Neuronal stem cell (in vitro differentiated cells): ENCODE results near the gene SHC3.
A peak's percentile ranks its signal among the peaks of the same experiment; 100 is the strongest.

Experiments used
- DNase-seq: peaks from one replicate; pipeline ENCODE4 v3.0.0-alpha.2; 2013; ENCODE audit warnings: low spot score
- H2AFZ ChIP-seq: one replicate; pipeline ENCODE4 v1.6.1; 2013; ENCODE audit warnings: mild to moderate bottlenecking, low read length, inconsistent platforms
- H2AK5ac ChIP-seq: 2 replicates; pipeline ENCODE4 v1.6.1; 2013; ENCODE audit warnings: low read depth, mild to moderate bottlenecking, inconsistent platforms, low read length, moderate library complexity, mixed read lengths
- H2BK120ac ChIP-seq: 2 replicates; pipeline ENCODE4 v1.6.1; 2013; ENCODE audit warnings: low read depth, mild to moderate bottlenecking, inconsistent platforms, low read length, moderate library complexity, mixed read lengths
- H2BK12ac ChIP-seq: one replicate; pipeline ENCODE4 v1.6.1; 2013; ENCODE audit warnings: low read length, inconsistent platforms
- H2BK15ac ChIP-seq: 2 replicates; pipeline ENCODE4 v1.6.1; 2013; ENCODE audit warnings: mild to moderate bottlenecking, low read length, inconsistent platforms, mixed read lengths
- H2BK5ac ChIP-seq: one replicate; pipeline ENCODE4 v1.6.1; 2013; ENCODE audit warnings: inconsistent platforms, mild to moderate bottlenecking, low read length, moderate library complexity
- H3K14ac ChIP-seq: one replicate; pipeline ENCODE4 v1.6.1; 2013; ENCODE audit warnings: low read length, inconsistent platforms
- H3K18ac ChIP-seq: 2 replicates; pipeline ENCODE4 v1.6.1; 2013; ENCODE audit warnings: low read length, inconsistent platforms
- H3K23ac ChIP-seq: 2 replicates; pipeline ENCODE4 v1.6.1; 2013; ENCODE audit warnings: low read depth, mild to moderate bottlenecking, mixed read lengths, low read length, inconsistent platforms; ENCODE audit not compliant: poor library complexity
- H3K27ac ChIP-seq: replicated peaks from 3 replicates; pipeline ENCODE4 v1.5.1; 2013; ENCODE audit warnings: low read length, inconsistent platforms
- H3K27me3 ChIP-seq, 3 experiments: 2 replicates each; pipeline ENCODE4 v1.6.1; 2013; ENCODE audit warnings: low read length in 3 of 3, mild to moderate bottlenecking in 2 of 3, inconsistent platforms in 1 of 3, low read depth in 1 of 3, mixed read lengths in 1 of 3, moderate library complexity in 1 of 3; ENCODE audit not compliant: control insufficient read depth in 3 of 3, insufficient read depth in 3 of 3
- H3K36me3 ChIP-seq, 2 donors: replicated peaks in 1 of 2; 2 replicates each; pipeline ENCODE4 v1.6.1; 2013; ENCODE audit warnings: low read length in 2 of 2; ENCODE audit not compliant: control insufficient read depth in 2 of 2, insufficient read depth in 2 of 2
- H3K4ac ChIP-seq: 2 replicates; pipeline ENCODE4 v1.6.1; 2013; ENCODE audit warnings: inconsistent platforms, mild to moderate bottlenecking, low read length, moderate library complexity
- H3K4me1 ChIP-seq, 2 donors: 1 replicate in 1 of 2; 2 replicates in 1 of 2; pipeline ENCODE4 v1.6.1; 2013; ENCODE audit warnings: low read length in 2 of 2, low read depth in 1 of 2; ENCODE audit not compliant: control insufficient read depth in 2 of 2, insufficient read depth in 1 of 2
- H3K4me2 ChIP-seq: one replicate; pipeline ENCODE4 v1.6.1; 2013; ENCODE audit warnings: mild to moderate bottlenecking, low read length, inconsistent platforms; ENCODE audit not compliant: insufficient read depth, poor library complexity, severe bottlenecking
- H3K4me3 ChIP-seq, 2 donors: 2 replicates each; pipeline ENCODE4 v1.5.1; 2013; ENCODE audit warnings: low read length in 2 of 2, mild to moderate bottlenecking in 2 of 2, inconsistent platforms in 1 of 2, moderate library complexity in 1 of 2
- H3K79me1 ChIP-seq: one replicate; pipeline ENCODE4 v1.6.1; 2013; ENCODE audit warnings: low read depth, mild to moderate bottlenecking, inconsistent platforms, low read length, moderate library complexity
- H3K9ac ChIP-seq: one replicate; pipeline ENCODE4 v1.6.1; 2013; ENCODE audit warnings: mild to moderate bottlenecking, low read depth, low read length, inconsistent platforms; ENCODE audit not compliant: poor library complexity
- H3K9me3 ChIP-seq, 2 donors: replicated peaks in 1 of 2; 2 replicates each; pipeline versions ENCODE3 to v1.6.1; 2013; ENCODE audit warnings: low read length in 2 of 2, mild to moderate bottlenecking in 2 of 2, inconsistent platforms in 1 of 2, low read depth in 1 of 2, mixed read lengths in 1 of 2, moderate library complexity in 1 of 2; ENCODE audit not compliant: control insufficient read depth in 2 of 2, insufficient read depth in 1 of 2
- H4K8ac ChIP-seq: one replicate; pipeline ENCODE4 v1.6.1; 2013; ENCODE audit warnings: low read depth, mild to moderate bottlenecking, inconsistent platforms, low read length, moderate library complexity
- H4K91ac ChIP-seq: one replicate; pipeline ENCODE4 v1.6.1; 2013; ENCODE audit warnings: low read length, low read depth, mild to moderate bottlenecking, inconsistent platforms; ENCODE audit not compliant: poor library complexity
- WGBS, 2 donors: extraction: QIAGEN DNeasy Blood & Tissue Kit; methylation state at CpG; one replicate each; pipeline ENCODE4 v1.1.7; 2013; ENCODE audit warnings: missing lambda C conversion rate in 2 of 2, mixed read lengths in 1 of 2; ENCODE audit not compliant: insufficient read length in 2 of 2, insufficient replicate concordance in 1 of 2; ENCODE audit errors: extremely low coverage in 2 of 2; 5-methylcytosine and 5-hydroxymethylcytosine counted together

SHC3 gene

DNA sequence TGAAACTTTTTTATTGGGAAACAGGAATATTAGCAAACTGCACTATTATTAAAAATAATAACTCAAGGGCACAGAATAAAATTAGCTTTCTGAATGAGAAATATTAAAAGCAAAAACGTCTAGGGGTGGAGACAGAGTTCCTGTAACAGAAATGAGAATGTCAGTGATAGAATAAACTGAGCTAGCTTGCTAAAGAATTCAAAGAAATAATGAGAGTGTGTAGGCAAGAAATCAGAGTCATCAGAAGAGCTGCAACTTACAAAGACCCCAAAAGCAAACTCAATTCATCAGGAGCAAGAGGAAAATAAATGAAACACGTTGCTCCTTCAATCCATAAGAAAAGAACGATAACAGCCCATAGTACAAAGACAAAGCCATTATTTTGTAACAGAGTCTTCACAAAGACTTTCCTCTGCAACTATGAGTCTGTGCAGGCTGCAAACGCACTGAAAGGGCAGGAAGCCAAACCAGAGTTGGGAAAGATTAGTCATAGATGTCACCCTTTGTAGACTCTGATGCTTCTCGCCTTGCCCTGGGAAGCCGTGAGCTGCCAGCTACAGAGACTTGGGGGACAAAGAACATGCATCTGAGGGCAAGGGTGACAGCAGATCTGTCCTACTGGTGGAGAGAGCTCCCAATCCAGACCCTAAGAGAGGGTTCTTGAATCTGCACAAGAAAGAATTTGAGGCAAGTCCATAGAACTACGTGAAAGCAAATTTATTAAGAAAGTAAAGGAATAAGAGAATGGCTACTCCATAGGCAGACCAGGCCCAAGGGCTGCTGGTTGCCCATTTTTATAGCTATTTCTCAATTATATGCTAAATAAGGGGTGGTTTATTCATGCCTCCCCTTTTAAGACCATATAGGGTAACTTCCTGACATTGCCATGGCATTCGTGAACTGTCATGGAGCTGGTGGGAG lies 40.8 kb downstream of the SHC3 start:
- Histone ChIP-seq H3K14ac (no peak overlapping the region), H3K27ac (no peak overlapping the region)
- no peak for DNase-seq

DNA sequence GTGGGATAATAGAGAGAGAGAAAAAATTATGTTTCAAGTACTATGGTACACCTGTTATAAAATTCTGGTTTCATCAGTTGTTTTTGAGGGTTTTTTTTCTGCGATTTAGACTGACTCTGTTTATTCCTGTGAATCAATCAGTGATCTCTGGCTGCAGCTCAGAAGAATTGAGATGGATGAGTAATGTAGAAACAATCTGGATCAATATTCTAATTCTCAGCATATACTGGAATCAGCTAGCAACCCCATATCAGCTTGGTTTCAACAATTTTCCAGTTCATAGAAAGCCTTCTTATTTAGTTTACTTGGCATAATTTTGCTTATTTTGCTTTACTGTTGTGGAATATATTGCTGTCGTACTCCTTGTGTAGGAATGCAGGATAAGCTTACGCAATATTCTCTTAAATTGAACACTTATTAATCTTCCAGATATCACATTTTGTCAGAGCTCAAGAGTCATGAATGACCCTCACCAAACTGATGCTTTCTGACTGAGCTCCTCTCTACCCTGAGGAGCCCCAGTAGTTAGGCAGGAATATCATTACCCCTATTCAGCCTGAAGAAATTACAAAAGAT lies 42.9 kb downstream of the SHC3 start:
- Histone ChIP-seq H3K36me3 (peaks cover 0 to 9% of the 10 kb centered on the region in 2 donors), H4K8ac (no peak overlapping the region), H3K23ac (no peak overlapping the region), H2AK5ac (no peak overlapping the region), H3K4ac (no peak overlapping the region), H4K91ac (no peak overlapping the region), H3K4me3 (no peak overlapping the region), H2AFZ (no peak overlapping the region), H3K27ac (no peak overlapping the region), H3K18ac (no peak overlapping the region), H3K14ac (no peak overlapping the region), H3K79me1 (no peaks in the 10 kb centered on the region), H3K4me1 (peaks cover 0 to 12% of the 10 kb centered on the region in 2 donors), H3K4me2 (no peak overlapping the region), H2BK5ac (no peak overlapping the region), H3K9ac (no peak overlapping the region), H3K9me3 (peaks cover 2 to 37% of the 10 kb centered on the region in 2 donors), H3K27me3 (no peaks in the 10 kb centered on the region), H2BK120ac (no peak overlapping the region), H2BK12ac (no peak overlapping the region), H2BK15ac (no peak overlapping the region)
- no peak for DNase-seq
- no CpG with 5 or more reads among the region's 3 CpGs for WGBS, 2 donors

More for the DNA sequence above, 40.8 kb downstream of the SHC3 start:
- Histone ChIP-seq H3K18ac (no peak overlapping the region), H2BK12ac (no peak overlapping the region), H3K9ac (no peak overlapping the region), H2BK120ac (no peak overlapping the region), H2BK5ac (no peak overlapping the region), H3K4me2 (no peak overlapping the region), H3K4ac (no peak overlapping the region), H3K27me3 (no peaks in the 10 kb centered on the region), H2AK5ac (no peak overlapping the region), H2AFZ (peak overlapping the region; percentile 54), H3K79me1 (no peaks in the 10 kb centered on the region), H4K8ac (no peak overlapping the region), H3K23ac (no peak overlapping the region), H2BK15ac (no peak overlapping the region), H4K91ac (no peak overlapping the region), H3K4me3 (no peak overlapping the region), H3K9me3 (peaks cover 2 to 46% of the 10 kb centered on the region in 2 donors), H3K4me1 (peaks cover 0 to 12% of the 10 kb centered on the region in 2 donors), H3K36me3 (peaks cover 0 to 12% of the 10 kb centered on the region in 2 donors)
- no CpG with 5 or more reads among the region's 8 CpGs for WGBS, 2 donors

DNA sequence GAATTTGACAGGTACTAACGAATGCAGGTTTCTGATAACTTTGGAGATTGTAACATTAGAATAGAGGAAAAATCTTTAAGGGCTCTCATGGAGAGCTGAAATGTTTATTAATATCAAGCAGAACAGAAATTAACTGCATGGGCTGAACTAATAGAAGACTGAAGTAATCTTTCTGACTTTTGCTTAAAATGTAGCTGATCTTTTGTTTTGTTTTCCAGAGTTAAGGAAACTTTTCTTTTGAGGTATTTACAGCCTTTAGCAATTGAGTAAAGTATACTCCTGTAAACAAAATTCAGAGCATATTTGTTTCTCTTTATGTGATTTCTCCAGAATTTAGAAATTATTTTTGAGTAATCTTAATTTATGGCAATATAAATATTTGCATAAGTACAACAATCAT lies 43.9 kb downstream of the SHC3 start:
- no peak overlapping the region for H2BK12ac ChIP-seq
- no peak overlapping the region for H3K4me3 ChIP-seq

DNA sequence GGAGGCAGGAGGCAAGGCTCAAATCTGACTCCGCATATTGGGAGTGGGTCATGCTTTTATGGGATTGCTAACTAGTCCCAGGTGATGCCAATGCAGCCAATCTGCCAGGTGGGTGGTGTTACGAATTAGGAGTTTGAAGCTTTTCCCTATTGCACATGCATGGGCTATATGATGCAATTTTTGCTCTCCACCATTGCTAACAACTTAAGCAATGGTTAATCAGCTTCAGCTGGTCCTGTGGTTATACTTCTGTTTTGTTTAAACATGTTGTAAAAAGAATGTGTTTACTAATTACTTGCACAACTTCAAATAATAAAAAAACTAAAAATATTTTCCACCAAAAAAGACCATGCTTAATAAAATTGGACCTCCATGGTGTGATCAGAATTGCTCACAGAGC lies 55.7 kb downstream of the SHC3 start:
- Histone ChIP-seq H3K4me1 (no peaks in the 10 kb centered on the region), H3K18ac (no peak overlapping the region), H3K4me2 (no peak overlapping the region), H3K23ac (no peak overlapping the region), H2BK120ac (no peak overlapping the region), H3K27me3 (no peaks in the 10 kb centered on the region), H3K36me3 (peaks cover 2 to 6% of the 10 kb centered on the region in 2 donors), H2BK15ac (no peak overlapping the region), H3K27ac (no peak overlapping the region), H2BK5ac (no peak overlapping the region), H2AFZ (no peak overlapping the region), H3K9me3 (peaks cover 11 to 37% of the 10 kb centered on the region in 2 donors), H3K4ac (no peak overlapping the region), H4K8ac (no peak overlapping the region), H3K14ac (no peak overlapping the region), H2AK5ac (no peak overlapping the region), H3K4me3 (no peak overlapping the region), H3K9ac (no peak overlapping the region), H3K79me1 (no peaks in the 10 kb centered on the region), H4K91ac (no peak overlapping the region), H2BK12ac (no peak overlapping the region)
- WGBS, 2 donors = no CpG with 5 or more reads among the region's 2 CpGs
- DNase-seq = no peak

More for the DNA sequence above, 43.9 kb downstream of the SHC3 start:
- Histone ChIP-seq H3K36me3 (peaks cover 0 to 9% of the 10 kb centered on the region in 2 donors), H2BK15ac (no peak overlapping the region), H2BK120ac (no peak overlapping the region), H3K14ac (no peak overlapping the region), H3K9me3 (peaks cover 2 to 31% of the 10 kb centered on the region in 2 donors), H3K27ac (no peak overlapping the region), H4K91ac (no peak overlapping the region), H2AK5ac (no peak overlapping the region), H2BK5ac (no peak overlapping the region), H3K18ac (no peak overlapping the region), H3K9ac (no peak overlapping the region), H3K79me1 (no peaks in the 10 kb centered on the region), H3K4me1 (peaks cover 0 to 12% of the 10 kb centered on the region in 2 donors), H4K8ac (no peak overlapping the region), H3K4me2 (no peak overlapping the region), H2AFZ (no peak overlapping the region), H3K23ac (no peak overlapping the region), H3K27me3 (no peaks in the 10 kb centered on the region), H3K4ac (no peak overlapping the region)
- no peak for DNase-seq
- WGBS, 2 donors = no CpG with 5 or more reads among the region's 1 CpG
